Stimulated activated CD4-positive, alpha-beta T cell treated with anti-CD3 and anti-CD28 coated beads, Interleukin-2, amount 100 ng/mL, for 24 hours (primary cell): Measurements from ENCODE around the gene PCDHGA2.
"Not testable (repeated sequence)": the region's sequence is repeated elsewhere in the genome, so short reads cannot be mapped to it uniquely, and the experiment has no call there.

Experiments
- DNase-seq, 2 donors: peaks; one replicate each; pipeline ENCODE4 v3.0.0-alpha.2; 2020

Gene PCDHGA2

GRCh38 chr5:141349917-141350619 lies 11.5 kb downstream of the PCDHGA2 start, which contains the start of gene PCDHGB1:
PCDHGB1 (plus strand) TSS chr5:141350099; CDS start chr5:141350261, 162 bp downstream.
- DNase-seq: peak; percentile 27 to 37

DNA sequence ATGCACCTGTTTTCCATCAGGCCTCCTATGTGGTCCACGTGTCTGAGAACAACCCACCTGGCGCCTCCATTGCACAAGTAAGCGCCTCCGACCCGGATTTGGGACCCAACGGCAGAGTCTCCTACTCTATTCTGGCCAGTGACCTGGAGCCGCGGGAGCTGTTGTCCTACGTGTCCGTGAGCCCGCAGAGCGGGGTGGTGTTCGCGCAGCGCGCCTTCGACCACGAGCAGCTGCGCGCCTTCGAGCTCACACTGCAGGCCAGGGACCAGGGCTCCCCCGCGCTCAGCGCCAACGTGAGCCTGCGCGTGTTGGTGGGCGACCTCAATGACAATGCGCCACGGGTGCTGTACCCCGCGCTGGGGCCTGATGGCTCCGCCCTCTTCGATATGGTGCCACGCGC lies 13.0 kb downstream of the PCDHGA2 start:
- no peak for DNase-seq

- no peak for DNase-seq
Measured at GRCh38 chr5:141354900-141355469, 16.4 kb downstream of the PCDHGA2 start, which contains the start of gene PCDHGA4. PCDHGA4 (plus strand) TSS chr5:141355021; CDS start chr5:141355108, 87 bp downstream.

GRCh38 chr5:141355641-141356040 lies 17.1 kb downstream of the PCDHGA2 start:
- DNase-seq: no peak

DNA sequence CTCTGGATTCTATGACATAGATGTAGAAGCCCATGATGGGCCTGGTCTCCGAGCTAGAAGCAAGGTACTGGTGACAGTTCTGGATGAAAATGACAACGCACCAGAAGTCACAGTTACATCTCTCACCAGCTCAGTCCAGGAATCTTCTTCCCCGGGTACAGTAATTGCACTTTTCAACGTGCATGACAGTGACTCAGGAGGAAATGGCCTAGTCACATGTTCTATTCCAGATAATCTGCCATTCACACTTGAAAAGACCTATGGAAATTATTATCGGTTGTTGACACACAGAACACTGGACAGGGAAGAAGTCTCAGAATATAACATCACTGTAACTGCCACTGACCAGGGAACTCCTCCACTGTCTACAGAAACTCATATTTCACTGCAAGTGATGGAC lies 17.6 kb downstream of the PCDHGA2 start:
- DNase-seq: no peak

- no peak for DNase-seq
Measured at GRCh38 chr5:141356950-141357349, 18.4 kb downstream of the PCDHGA2 start.

GRCh38 chr5:141359790-141360426 lies 21.3 kb downstream of the PCDHGA2 start, which contains the start of gene PCDHGB2:
PCDHGB2 (plus strand) TSS chr5:141359994; CDS start chr5:141360136, 142 bp downstream.
- DNase-seq: no peak

DNA sequence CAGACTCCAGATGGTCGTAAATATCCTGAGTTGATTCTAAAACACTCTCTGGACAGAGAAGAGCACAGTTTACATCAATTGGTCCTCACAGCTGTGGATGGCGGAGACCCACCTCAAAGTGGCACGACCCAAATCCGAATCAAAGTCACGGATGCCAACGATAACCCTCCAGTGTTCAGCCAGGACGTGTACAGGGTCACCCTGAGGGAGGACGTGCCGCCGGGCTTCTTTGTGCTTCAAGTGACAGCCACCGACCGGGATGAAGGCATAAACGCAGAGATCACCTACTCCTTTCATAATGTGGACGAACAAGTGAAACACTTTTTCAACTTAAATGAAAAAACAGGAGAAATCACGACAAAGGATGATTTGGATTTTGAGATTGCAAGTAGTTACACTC lies 22.1 kb downstream of the PCDHGA2 start:
- no peak for DNase-seq

DNA sequence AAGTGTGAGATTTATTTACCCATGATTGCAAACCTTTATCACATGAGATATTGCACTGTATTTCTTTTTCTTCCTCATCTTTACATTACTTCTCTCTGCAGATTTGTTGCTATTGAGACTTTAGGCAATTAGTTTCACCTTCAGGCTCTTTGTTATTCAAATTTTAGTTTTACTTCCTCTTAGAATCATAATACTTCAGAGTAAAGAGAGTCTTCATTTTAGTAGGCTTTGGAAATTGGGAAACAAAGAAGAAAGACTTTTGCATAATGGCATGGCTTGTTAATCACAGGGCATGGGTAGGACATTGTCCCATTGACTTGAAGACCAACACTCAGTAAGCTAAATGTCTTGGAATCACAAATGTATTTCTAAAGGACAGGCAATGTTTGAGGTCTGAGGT lies 24.2 kb downstream of the PCDHGA2 start:
- DNase-seq: no peak

DNA sequence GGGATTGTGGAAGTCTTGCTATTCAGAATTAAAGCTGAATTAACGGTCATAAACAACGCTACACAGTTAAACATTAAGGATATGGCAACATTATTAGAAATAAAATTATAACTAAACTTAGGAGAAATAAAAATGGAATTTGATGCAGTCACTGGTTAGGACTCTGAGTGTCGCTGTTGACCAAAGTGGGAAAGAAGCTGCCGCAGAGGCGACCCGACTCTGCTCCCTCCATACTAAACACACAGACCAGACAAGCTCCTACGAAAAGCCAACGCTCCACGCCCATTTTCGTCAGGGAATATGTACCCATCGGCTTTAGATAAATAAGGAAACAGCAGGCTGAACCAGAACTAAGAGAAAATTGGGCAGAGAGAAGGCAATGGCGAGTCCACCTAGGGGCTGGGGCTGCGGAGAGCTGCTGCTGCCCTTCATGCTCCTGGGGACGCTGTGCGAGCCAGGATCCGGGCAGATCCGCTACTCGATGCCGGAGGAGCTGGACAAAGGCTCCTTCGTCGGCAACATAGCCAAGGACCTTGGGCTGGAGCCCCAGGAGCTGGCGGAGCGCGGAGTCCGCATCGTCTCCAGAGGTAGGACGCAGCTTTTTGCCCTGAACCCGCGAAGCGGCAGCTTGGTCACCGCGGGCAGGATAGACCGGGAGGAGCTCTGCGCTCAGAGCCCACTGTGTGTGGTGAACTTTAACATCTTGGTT lies 25.5 kb downstream of the PCDHGA2 start, which contains the start of gene PCDHGA5:
Gene PCDHGA5 (plus strand): TSS at position 211 of the 709 bp plus-strand sequence. CDS start 169 bp downstream, at position 380.
- no peak for DNase-seq

DNA sequence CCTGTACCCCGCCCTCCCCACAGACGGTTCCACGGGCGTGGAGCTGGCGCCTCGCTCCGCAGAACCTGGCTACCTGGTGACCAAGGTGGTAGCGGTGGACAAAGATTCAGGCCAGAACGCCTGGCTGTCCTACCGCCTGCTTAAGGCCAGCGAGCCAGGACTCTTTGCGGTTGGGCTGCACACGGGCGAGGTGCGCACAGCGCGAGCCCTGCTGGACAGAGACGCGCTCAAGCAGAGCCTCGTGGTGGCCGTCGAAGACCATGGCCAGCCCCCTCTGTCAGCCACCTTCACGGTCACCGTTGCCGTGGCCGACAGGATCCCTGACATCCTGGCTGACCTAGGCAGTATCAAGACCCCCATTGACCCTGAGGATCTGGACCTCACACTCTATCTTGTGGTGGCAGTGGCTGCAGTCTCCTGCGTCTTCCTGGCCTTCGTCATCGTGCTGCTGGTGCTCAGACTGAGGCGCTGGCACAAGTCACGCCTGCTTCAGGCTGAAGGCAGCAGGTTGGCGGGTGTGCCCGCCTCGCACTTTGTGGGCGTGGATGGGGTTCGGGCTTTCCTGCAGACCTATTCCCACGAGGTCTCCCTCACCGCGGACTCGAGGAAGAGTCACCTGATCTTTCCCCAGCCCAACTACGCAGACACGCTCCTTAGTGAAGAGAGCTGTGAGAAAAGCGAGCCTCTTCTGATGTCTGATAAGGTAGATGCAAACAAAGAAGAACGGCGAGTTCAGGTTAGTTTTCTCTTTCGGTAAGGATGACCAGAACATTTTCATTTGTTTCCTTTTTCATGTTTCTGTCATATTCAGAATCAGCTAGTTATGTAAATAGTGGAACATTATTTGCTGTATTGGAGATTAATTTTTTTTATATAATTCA lies 27.7 kb downstream of the PCDHGA2 start:
- no peak for DNase-seq

- DNase-seq: peak in 1 of 2 donors; percentile 40
Measured at GRCh38 chr5:141369994-141370848, 31.7 kb downstream of the PCDHGA2 start, which contains the start of gene PCDHGB3. PCDHGB3 (plus strand) TSS chr5:141370242; CDS start chr5:141370395, 153 bp downstream.

- no peak for DNase-seq
Measured at GRCh38 chr5:141371572-141372475, 33.3 kb downstream of the PCDHGA2 start.

DNA sequence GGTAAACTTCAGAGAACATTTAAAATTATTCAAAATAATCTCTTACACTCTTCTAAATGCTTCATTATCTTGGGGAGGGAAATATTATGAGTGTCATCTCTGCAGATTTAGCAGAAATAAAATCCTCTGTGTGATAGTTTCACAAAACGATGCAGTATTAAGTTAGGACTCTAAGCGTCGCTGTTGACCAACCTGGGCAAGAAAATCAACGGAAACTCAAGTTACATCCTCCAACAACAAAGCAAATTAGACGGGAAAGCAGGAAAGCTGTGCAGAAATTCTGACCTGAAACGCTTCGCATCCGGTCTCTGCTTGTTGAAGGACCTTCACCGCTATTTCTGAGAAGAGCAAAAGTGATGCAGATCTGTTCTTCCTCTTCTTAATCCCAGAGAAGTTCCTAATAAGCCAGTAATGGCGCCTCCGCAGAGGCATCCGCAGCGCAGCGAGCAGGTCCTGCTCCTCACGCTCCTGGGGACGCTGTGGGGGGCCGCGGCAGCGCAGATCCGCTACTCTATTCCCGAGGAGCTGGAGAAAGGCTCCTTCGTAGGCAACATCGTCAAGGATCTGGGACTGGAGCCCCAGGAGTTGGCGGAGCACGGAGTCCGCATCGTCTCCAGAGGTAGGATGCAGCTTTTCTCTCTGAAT lies 35.2 kb downstream of the PCDHGA2 start, which contains the start of gene PCDHGA6:
Gene PCDHGA6 (plus strand): TSS at position 219 of the 645 bp plus-strand sequence. CDS start 193 bp downstream, at position 412.
- DNase-seq: no peak

DNA sequence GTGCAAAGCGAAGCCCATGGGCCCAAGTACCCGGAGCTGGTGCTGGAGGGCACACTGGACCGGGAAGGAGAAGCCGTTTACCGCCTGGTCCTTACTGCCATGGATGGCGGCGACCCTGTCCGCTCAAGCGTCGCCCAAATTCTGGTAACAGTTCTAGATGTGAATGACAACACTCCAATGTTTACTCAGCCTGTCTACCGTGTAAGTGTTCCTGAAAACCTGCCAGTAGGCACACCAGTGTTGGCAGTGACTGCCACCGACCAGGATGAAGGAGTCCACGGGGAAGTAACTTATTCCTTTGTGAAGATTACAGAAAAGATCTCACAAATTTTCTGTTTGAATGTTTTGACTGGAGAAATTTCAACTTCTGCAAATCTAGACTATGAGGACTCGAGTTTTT lies 36.1 kb downstream of the PCDHGA2 start:
- DNase-seq: no peak

DNA sequence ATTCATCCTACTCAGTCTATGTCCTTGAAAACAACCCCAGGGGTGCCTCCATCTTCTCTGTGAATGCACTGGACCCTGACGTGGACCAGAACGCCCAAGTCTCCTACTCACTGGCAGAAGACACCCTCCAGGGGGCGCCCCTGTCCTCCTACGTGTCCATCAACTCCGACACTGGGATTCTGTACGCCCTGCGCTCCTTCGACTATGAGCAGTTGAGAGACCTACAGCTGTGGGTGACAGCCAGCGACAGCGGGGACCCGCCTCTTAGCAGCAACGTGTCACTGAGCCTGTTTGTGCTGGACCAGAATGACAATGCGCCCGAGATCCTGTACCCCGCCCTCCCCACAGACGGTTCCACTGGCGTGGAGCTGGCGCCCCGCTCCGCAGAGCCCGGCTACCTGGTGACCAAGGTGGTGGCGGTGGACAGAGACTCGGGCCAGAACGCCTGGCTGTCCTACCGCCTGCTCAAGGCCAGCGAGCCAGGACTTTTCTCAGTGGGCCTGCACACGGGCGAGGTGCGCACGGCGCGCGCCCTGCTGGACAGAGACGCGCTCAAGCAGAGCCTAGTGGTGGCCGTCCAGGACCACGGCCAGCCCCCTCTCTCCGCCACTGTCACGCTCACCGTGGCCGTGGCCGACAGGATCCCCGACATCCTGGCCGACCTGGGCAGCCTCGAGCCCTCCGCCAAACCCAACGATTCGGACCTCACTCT lies 37.0 kb downstream of the PCDHGA2 start:
- not testable (repeated sequence) for DNase-seq

- no peak for DNase-seq
Measured at GRCh38 chr5:141382469-141383294, 44.1 kb downstream of the PCDHGA2 start, which contains the start of gene PCDHGA7. PCDHGA7 (plus strand) TSS chr5:141382742; CDS start chr5:141382900, 158 bp downstream.
